GM21390 (cell line): ENCODE data around the gene FRMD6.
"Not testable (repeated sequence)": the region's sequence is repeated elsewhere in the genome, so short reads cannot be mapped to it uniquely, and the experiment has no call there.

ENCODE experiments used
- ATAC-seq: cut with Tn5 transposase; IDR thresholded peaks from one replicate; pipeline ENCODE4 v1.9.1; 2021; ENCODE audit not compliant: unreplicated experiment

FRMD6 gene

GRCh38 chr14:51717766-51718165 lies 66.1 kb downstream of the FRMD6 start:
- no peak for ATAC-seq

GRCh38 chr14:51719955-51720354 lies 68.2 kb downstream of the FRMD6 start:
- ATAC-seq: no peak

- ATAC-seq: no peak
Observed at GRCh38 chr14:51723990-51724389, 72.3 kb downstream of the FRMD6 start.

GRCh38 chr14:51724650-51725049 lies 72.9 kb downstream of the FRMD6 start:
- ATAC-seq: no peak

GRCh38 chr14:51725061-51725460 lies 73.4 kb downstream of the FRMD6 start:
- ATAC-seq: no peak

GRCh38 chr14:51726166-51726899 lies 74.6 kb downstream of the FRMD6 start:
- ATAC-seq: no peak

- no peak for ATAC-seq
Observed at GRCh38 chr14:51727526-51727925, 75.8 kb downstream of the FRMD6 start.

GRCh38 chr14:51730098-51730497 lies 78.4 kb downstream of the FRMD6 start:
- ATAC-seq: no peak

- ATAC-seq: no peak
Observed at GRCh38 chr14:51730684-51731083, 79.0 kb downstream of the FRMD6 start.

GRCh38 chr14:51732494-51733112 lies 80.9 kb downstream of the FRMD6 start:
- no peak for ATAC-seq

GRCh38 chr14:51733147-51733546 lies 81.4 kb downstream of the FRMD6 start:
- no peak for ATAC-seq

- ATAC-seq: no peak
Observed at GRCh38 chr14:51735851-51736250, 84.1 kb downstream of the FRMD6 start.

- peak; percentile 86 for ATAC-seq
Observed at GRCh38 chr14:51738754-51739153, 87.0 kb downstream of the FRMD6 start.

GRCh38 chr14:51743588-51744000 lies 91.9 kb downstream of the FRMD6 start:
- ATAC-seq: no peak

GRCh38 chr14:51744372-51745130 lies 92.8 kb downstream of the FRMD6 start:
- ATAC-seq: no peak

- not testable (repeated sequence) for ATAC-seq
Observed at GRCh38 chr14:51746823-51747222, 95.1 kb downstream of the FRMD6 start.

GRCh38 chr14:51750542-51750941 lies 98.8 kb downstream of the FRMD6 start:
- ATAC-seq: no peak

- ATAC-seq: not testable (repeated sequence)
Observed at GRCh38 chr14:51751611-51752345, 100.1 kb downstream of the FRMD6 start.

GRCh38 chr14:51757756-51758155 lies 106.0 kb downstream of the FRMD6 start:
- not testable (repeated sequence) for ATAC-seq

GRCh38 chr14:51759950-51760349 lies 108.2 kb downstream of the FRMD6 start:
- ATAC-seq: no peak

GRCh38 chr14:51765726-51766125 lies 114.0 kb downstream of the FRMD6 start:
- ATAC-seq: not testable (repeated sequence)
